ENCODE results near the gene ANP32E.
"Not testable (repeated sequence)": the region's sequence is repeated elsewhere in the genome, so short reads cannot be mapped to it uniquely, and the experiment has no call there.

The ANP32E gene

DNA sequence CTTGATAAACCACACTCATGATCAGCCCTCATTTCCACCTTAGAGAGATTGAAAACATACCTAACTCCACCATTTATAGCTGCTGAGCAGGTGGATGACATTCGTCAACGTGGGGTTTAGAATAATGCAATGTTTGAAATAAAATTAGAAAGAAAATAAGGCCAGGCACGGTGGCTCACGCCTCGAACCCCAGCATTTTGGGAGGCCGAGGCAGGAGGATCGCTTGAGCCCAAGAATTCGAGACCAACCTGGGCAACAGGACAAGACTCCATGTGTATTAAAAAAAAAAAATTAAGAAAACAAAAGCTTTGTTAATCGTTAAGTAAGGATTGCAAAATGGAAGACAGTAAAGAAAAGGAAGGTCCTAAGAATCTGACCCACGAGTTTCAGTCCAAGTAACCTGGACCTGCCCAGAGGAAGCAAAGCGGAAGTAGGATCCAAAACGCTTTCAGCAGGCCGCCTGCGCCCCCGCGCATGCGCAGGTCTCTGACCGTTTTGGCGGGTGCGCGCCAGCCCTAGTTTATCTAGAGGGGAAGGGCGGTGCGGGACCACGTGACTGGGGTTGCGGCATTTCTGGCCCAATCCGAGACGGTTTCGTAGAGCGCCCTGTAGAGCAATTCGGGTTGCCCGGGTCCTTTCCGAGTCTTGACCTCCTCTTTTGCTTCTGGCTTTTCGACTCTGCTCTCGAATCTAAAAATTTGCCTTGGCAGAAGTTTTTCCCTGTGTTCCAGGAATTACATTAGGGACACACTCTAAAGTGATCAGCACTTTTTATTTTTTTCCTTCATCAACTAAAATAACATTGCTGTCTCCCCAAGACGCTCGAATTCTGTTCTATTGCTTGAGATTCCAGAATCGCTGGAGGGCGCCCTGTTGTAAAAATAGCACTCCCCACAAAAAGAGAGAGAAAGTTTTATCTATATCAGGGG, 22.5 kb downstream of the ANP32E start:
- Mint-ChIP-seq H3K36me3 (no peaks in the 10 kb centered on the region), H3K27ac (peak overlapping the region; percentile 98), H3K4me1 (peaks cover 5% of the 10 kb centered on the region), H3K9me3 (no peaks in the 10 kb centered on the region), H3K27me3 (no peaks in the 10 kb centered on the region), H3K4me3 (peak overlapping the region; percentile 89)
- ATAC-seq (ENCODE audit: low read depth) (peak; percentile 99), DNase-seq (ENCODE audit: low spot score in 2 of 2) (peak; percentile 78 to 85)

- Mint-ChIP-seq H3K27me3 (no peaks in the 10 kb centered on the region), H3K27ac (no peak overlapping the region), H3K36me3 (no peaks in the 10 kb centered on the region), H3K4me3 (no peak overlapping the region), H3K9me3 (no peaks in the 10 kb centered on the region), H3K4me1 (peaks cover 5% of the 10 kb centered on the region)
- no peak for DNase-seq (ENCODE audit: low spot score in 2 of 2)
- no peak for ATAC-seq (ENCODE audit: low read depth)
These were observed 23.8 kb downstream of the ANP32E start for GRCh38 chr1:150212070-150212469.

- no peak for DNase-seq (ENCODE audit: low spot score in 2 of 2)
- Mint-ChIP-seq H3K27ac (no peak overlapping the region), H3K4me1 (peaks cover 5% of the 10 kb centered on the region), H3K4me3 (no peak overlapping the region), H3K27me3 (no peaks in the 10 kb centered on the region), H3K36me3 (no peaks in the 10 kb centered on the region), H3K9me3 (no peaks in the 10 kb centered on the region)
- no peak for ATAC-seq (ENCODE audit: low read depth)
These were observed 25.2 kb downstream of the ANP32E start for GRCh38 chr1:150210706-150211105.

GRCh38 chr1:150210091-150210490, 25.8 kb downstream of the ANP32E start:
- ATAC-seq (ENCODE audit: low read depth) (no peak), DNase-seq (ENCODE audit: low spot score in 2 of 2) (no peak)
- Mint-ChIP-seq H3K4me1 (peaks cover 5% of the 10 kb centered on the region), H3K27ac (no peak overlapping the region), H3K9me3 (no peaks in the 10 kb centered on the region), H3K36me3 (no peaks in the 10 kb centered on the region), H3K27me3 (no peaks in the 10 kb centered on the region), H3K4me3 (no peak overlapping the region)

DNA sequence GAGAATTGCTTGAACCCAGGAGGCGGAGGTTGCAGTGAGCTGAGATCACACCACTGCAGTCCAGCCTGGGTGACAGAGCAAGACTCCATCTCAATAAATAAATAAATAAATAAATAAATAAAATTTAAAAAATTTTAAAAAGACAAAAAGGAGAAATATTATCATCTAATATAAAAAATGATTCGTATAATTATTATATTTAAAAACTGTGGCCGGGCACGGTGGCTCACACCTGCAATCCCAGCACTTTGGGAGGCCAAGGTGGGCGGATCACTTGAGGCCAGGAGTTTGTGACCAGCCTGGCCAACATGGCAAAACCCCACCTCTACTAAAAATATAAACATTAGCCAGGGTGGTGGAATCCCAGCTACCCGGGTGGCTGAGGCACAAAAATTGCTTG, 27.5 kb downstream of the ANP32E start:
- not testable (repeated sequence) for ATAC-seq (ENCODE audit: low read depth); H3K4me3 Mint-ChIP-seq; H3K27me3 Mint-ChIP-seq; H3K4me1 Mint-ChIP-seq; H3K9me3 Mint-ChIP-seq; H3K27ac Mint-ChIP-seq; H3K36me3 Mint-ChIP-seq; DNase-seq (ENCODE audit: low spot score in 2 of 2)

GRCh38 chr1:150207281-150207971, 28.5 kb downstream of the ANP32E start:
- no peak for ATAC-seq (ENCODE audit: low read depth)
- H3K27me3 Mint-ChIP-seq: no peaks in the 10 kb centered on the region
- no peak overlapping the region for H3K4me3 Mint-ChIP-seq
- H3K4me1 Mint-ChIP-seq: no peaks in the 10 kb centered on the region
- no peak overlapping the region for H3K27ac Mint-ChIP-seq
- H3K36me3 Mint-ChIP-seq: no peaks in the 10 kb centered on the region
- no peak for DNase-seq (ENCODE audit: low spot score in 2 of 2)
- no peaks in the 10 kb centered on the region for H3K9me3 Mint-ChIP-seq

DNA sequence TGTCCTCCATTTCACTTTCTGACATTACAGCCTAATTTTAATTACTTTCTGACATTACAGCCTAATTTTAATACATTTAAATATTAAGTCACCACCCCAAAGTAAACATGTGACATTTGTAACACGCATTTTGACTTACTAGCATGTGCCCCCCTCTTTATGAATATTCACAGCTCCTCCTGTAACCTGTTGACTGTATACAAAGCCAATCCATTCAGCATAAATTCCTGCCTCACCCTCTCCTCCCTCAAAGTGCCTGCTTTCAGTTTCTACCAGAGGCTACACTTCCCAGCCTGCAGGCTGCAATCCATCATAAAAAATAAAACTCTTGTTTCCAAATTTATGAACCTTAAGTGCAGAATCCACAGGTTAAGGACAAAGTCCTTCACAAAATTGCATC, 39.5 kb downstream of the ANP32E start:
- Mint-ChIP-seq H3K4me3 (no peak overlapping the region), H3K27me3 (peaks cover 5% of the 10 kb centered on the region), H3K4me1 (no peaks in the 10 kb centered on the region), H3K27ac (no peak overlapping the region), H3K36me3 (no peaks in the 10 kb centered on the region), H3K9me3 (no peaks in the 10 kb centered on the region)
- no peak for ATAC-seq (ENCODE audit: low read depth)
- no peak for DNase-seq (ENCODE audit: low spot score in 2 of 2)

GRCh38 chr1:150194381-150195031, 41.4 kb downstream of the ANP32E start:
- H3K4me3 Mint-ChIP-seq: no peak overlapping the region
- H3K36me3 Mint-ChIP-seq: peaks cover 2% of the 10 kb centered on the region
- ATAC-seq (ENCODE audit: low read depth): no peak

GRCh38 chr1:150192012-150192411, 43.9 kb downstream of the ANP32E start:
- Mint-ChIP-seq H3K9me3 (no peaks in the 10 kb centered on the region), H3K27me3 (peaks cover 5% of the 10 kb centered on the region), H3K4me1 (peaks cover 5% of the 10 kb centered on the region), H3K27ac (no peak overlapping the region), H3K36me3 (peaks cover 2% of the 10 kb centered on the region), H3K4me3 (no peak overlapping the region)
- ATAC-seq (ENCODE audit: low read depth): no peak
- no peak for DNase-seq (ENCODE audit: low spot score in 2 of 2)

More at GRCh38 chr1:150194381-150195031, 41.4 kb downstream of the ANP32E start:
- Mint-ChIP-seq H3K27ac (no peak overlapping the region), H3K9me3 (no peaks in the 10 kb centered on the region), H3K4me1 (no peaks in the 10 kb centered on the region), H3K27me3 (peaks cover 5% of the 10 kb centered on the region)
- no peak for DNase-seq (ENCODE audit: low spot score in 2 of 2)

DNA sequence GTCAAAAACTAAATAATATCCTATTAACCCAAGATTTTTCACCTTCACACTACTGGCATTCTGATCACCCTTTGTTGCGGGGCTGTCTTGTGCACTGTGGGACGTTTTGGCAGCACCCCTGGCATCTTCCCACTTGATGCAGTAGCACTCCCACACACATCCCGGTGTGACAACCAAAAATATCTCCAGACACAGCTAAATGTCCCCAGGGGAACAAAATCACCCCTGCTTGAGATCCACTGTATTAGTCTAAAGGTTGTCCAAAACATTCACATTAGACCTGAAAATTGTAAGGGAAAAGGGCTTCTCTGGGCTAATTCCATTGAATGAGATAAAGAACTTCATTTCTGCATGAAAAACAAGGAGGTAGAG, 48.4 kb downstream of the ANP32E start:
- Mint-ChIP-seq H3K4me3 (no peak overlapping the region), H3K36me3 (peaks cover 2% of the 10 kb centered on the region), H3K27ac (peak overlapping the region; percentile 84), H3K27me3 (no peaks in the 10 kb centered on the region), H3K9me3 (no peaks in the 10 kb centered on the region), H3K4me1 (peaks cover 7% of the 10 kb centered on the region)
- ATAC-seq (ENCODE audit: low read depth): peak; percentile 9
- no peak for DNase-seq (ENCODE audit: low spot score in 2 of 2)

- DNase-seq (ENCODE audit: low spot score in 2 of 2): peak; percentile 61 to 68
- Mint-ChIP-seq H3K27ac (peak overlapping the region; percentile 84), H3K4me1 (peaks cover 7% of the 10 kb centered on the region), H3K27me3 (no peaks in the 10 kb centered on the region), H3K9me3 (no peaks in the 10 kb centered on the region), H3K4me3 (peak overlapping the region; percentile 71), H3K36me3 (peaks cover 2% of the 10 kb centered on the region)
- peak; percentile 87 for ATAC-seq (ENCODE audit: low read depth)
These were observed 48.9 kb downstream of the ANP32E start for GRCh38 chr1:150186789-150187559.

DNA sequence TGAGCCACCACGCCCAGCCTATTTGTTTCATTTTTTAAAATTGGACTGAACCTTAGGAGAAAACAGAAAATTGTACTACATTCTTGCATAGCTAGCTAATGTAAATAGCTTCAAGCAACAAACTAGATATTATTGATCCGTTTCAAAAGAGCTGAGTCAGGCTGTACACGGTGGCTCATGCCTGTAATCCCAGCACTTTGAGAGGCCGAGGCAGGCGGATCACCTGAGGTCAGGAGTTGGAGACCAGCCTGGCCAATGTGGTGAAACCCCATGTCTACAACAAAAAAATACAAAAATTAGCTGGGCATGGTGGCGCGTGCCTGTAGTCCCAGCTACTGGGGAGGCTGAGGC, 49.5 kb downstream of the ANP32E start:
- H3K4me3 Mint-ChIP-seq: peak overlapping the region; percentile 71
- H3K9me3 Mint-ChIP-seq; H3K4me1 Mint-ChIP-seq; H3K36me3 Mint-ChIP-seq; DNase-seq (ENCODE audit: low spot score in 2 of 2); ATAC-seq (ENCODE audit: low read depth); H3K27me3 Mint-ChIP-seq: not testable (repeated sequence)
- peak overlapping the region; percentile 84 for H3K27ac Mint-ChIP-seq

- H3K36me3 Mint-ChIP-seq: peaks cover 3% of the 10 kb centered on the region
- peak overlapping the region; percentile 50 for H3K27ac Mint-ChIP-seq
- no peak overlapping the region for H3K4me3 Mint-ChIP-seq
- ATAC-seq (ENCODE audit: low read depth): no peak
- no peaks in the 10 kb centered on the region for H3K9me3 Mint-ChIP-seq
- DNase-seq (ENCODE audit: low spot score in 2 of 2): no peak
- peaks cover 7% of the 10 kb centered on the region for H3K4me1 Mint-ChIP-seq
- no peaks in the 10 kb centered on the region for H3K27me3 Mint-ChIP-seq
These were observed 50.4 kb downstream of the ANP32E start for GRCh38 chr1:150185481-150185880.

All from memory B cell (primary cell).